ENCODE data around the gene C16orf96. TPM values are rescaled to one million over a fixed set of nuclear protein-coding genes. Genes with fewer than 3 reads are reported as not detected.

Gene C16orf96
- total and polyA plus RNA-seq, 2 of the 13 experiments (the other 11 are each of a cell fraction or from before 2014, with no cell fraction given), result 0.03 TPM; not detected in 1

GRCh38 chr16:4538350-4539235 lies 17.5 kb upstream of the C16orf96 start, which contains the start of gene CDIP1 (continued):
- TF ChIP-seq BRF2 (CRISPR knock-in tag; IDR thresholded peaks at IDR 0.05) (peak; percentile 100), MXD4 (CRISPR knock-in tag; IDR thresholded peaks at IDR 0.05) (peak; percentile 98), PAWR (CRISPR knock-in tag; IDR thresholded peaks at IDR 0.05; ENCODE audit: borderline replicate concordance) (0 out of 2 replicates have a peak, but pooled peaks have one; percentile 83), GRHL1 (CRISPR knock-in tag; conservative IDR thresholded peaks at IDR 0.05) (peak; percentile 55; the same call in 1 of the 2 replicates), ZBTB7A (CRISPR knock-in tag; IDR thresholded peaks at IDR 0.05) (peak; percentile 96), DMAP1 (CRISPR knock-in tag; IDR thresholded peaks at IDR 0.05) (peak; percentile 93), CBFB (CRISPR knock-in tag; IDR thresholded peaks at IDR 0.05) (peak; percentile 79), MED1 (CRISPR knock-in tag; IDR thresholded peaks at IDR 0.05) (peak; percentile 91), SRY (CRISPR knock-in tag; IDR thresholded peaks at IDR 0.05) (peak; percentile 99), E2F5 (CRISPR knock-in tag; conservative IDR thresholded peaks at IDR 0.05) (no peak), ZNF639 (CRISPR knock-in tag; conservative IDR thresholded peaks at IDR 0.05) (peak; percentile 92; the same call in 1 of the 2 replicates), DZIP1 (CRISPR knock-in tag; IDR thresholded peaks at IDR 0.05) (peak; percentile 99), ZFP90 (CRISPR knock-in tag; IDR thresholded peaks at IDR 0.05; ENCODE audit: borderline replicate concordance) (peak; percentile 98), ZMAT3 (CRISPR knock-in tag; conservative IDR thresholded peaks at IDR 0.05) (peak; percentile 100), KLF12 (CRISPR knock-in tag; IDR thresholded peaks at IDR 0.05; ENCODE audit: borderline replicate concordance) (0 out of 2 replicates have a peak, but pooled peaks have one; percentile 85), MBNL3 (CRISPR knock-in tag; conservative IDR thresholded peaks at IDR 0.05) (no peak), ZFP36L1 (CRISPR knock-in tag; IDR thresholded peaks at IDR 0.05) (peak; percentile 100), ZNF768 (CRISPR knock-in tag; IDR thresholded peaks at IDR 0.05) (peak; percentile 73), SUZ12 (IDR thresholded peaks at IDR 0.05; ENCODE audit: low read depth, low read length) (no peak), ZSCAN5A (CRISPR knock-in tag; IDR thresholded peaks at IDR 0.05; ENCODE audit: borderline replicate concordance) (peak; percentile 98)

Data from HepG2 (cell line).